HEK293 (cell line): ENCODE data around the gene HOXD12.

Experiments used
- CTCF ChIA-PET: fragments of 350-600 bp; formaldehyde crosslinking; extraction: SDS; loops from one replicate; lab custom pipeline; 2021; ENCODE audit warnings: antibody characterized with exemption; lab: Yijun Ruan, JAX
- POLR2A ChIA-PET: fragments of 300-600 bp; formaldehyde crosslinking; extraction: SDS; loops from one replicate; lab custom pipeline; 2020; ENCODE audit warnings: antibody characterized with exemption, inconsistent platforms; lab: Yijun Ruan, JAX
- H3K27ac ChIP-seq: fragments of 200-500 bp; sonication (Bioruptor generic); 2 replicates; pipeline ENCODE4 v1.5.1; 2014; ENCODE audit warnings: low read depth, low read length, control low read depth, inconsistent platforms; ENCODE audit errors: extremely low read depth
- H3K36me3 ChIP-seq, 2 experiments: fragments of 200-500 bp in 1 of 2; sonication (Bioruptor generic) in 1 of 2; 1 replicate in 1 of 2; 2 replicates in 1 of 2; pipeline ENCODE4 v1.5.1; 2014 to 2017; ENCODE audit warnings: inconsistent platforms in 2 of 2, low read length in 2 of 2; ENCODE audit not compliant: control insufficient read depth in 2 of 2, insufficient read depth in 1 of 2
- H3K4me1 ChIP-seq: fragments of 200-500 bp; sonication (Bioruptor generic); 2 replicates; pipeline ENCODE4 v1.5.1; 2014; ENCODE audit warnings: mild to moderate bottlenecking, low read length, inconsistent platforms; ENCODE audit not compliant: control insufficient read depth, insufficient read depth
- H3K4me3 ChIP-seq: 2 replicates; pipeline ENCODE4 v1.5.1; 2011; ENCODE audit warnings: low read depth, mild to moderate bottlenecking, control low read depth, low read length, moderate library complexity
- H3K9me3 ChIP-seq: fragments of 200-500 bp; sonication (Bioruptor generic); 2 replicates; pipeline ENCODE4 v1.5.1; 2014; ENCODE audit warnings: low read depth, low read length, inconsistent platforms; ENCODE audit not compliant: control insufficient read depth, insufficient read depth
- IKZF3 ChIP-seq: fragments of 450-650 bp; IDR thresholded peaks from 2 replicates; pipeline ENCODE4 v1.5.0; 2018; ENCODE audit warnings: missing biosample characterization, mild to moderate bottlenecking, missing genetic modification characterization, moderate library complexity
- KLF1 ChIP-seq: fragments of 450-650 bp; formaldehyde crosslinking; IDR thresholded peaks from 2 replicates; pipeline ENCODE4 v1.5.1; 2016; ENCODE audit warnings: missing biosample characterization, missing genetic modification characterization
- PRDM1 ChIP-seq: fragments of 450-650 bp; formaldehyde crosslinking; IDR thresholded peaks from 2 replicates; pipeline ENCODE4; 2016; ENCODE audit warnings: missing biosample characterization, missing genetic modification characterization
- ZEB2 ChIP-seq: fragments of 450-650 bp; formaldehyde crosslinking; IDR thresholded peaks from 2 replicates; pipeline ENCODE4 v1.5.1; 2016; ENCODE audit warnings: missing biosample characterization, missing genetic modification characterization
- ZFHX2 ChIP-seq: fragments of 450-650 bp; formaldehyde crosslinking; conservative IDR thresholded peaks from 2 replicates; pipeline ENCODE4 v1.5.1; 2016; ENCODE audit warnings: missing biosample characterization, missing genetic modification characterization
- ZNF174 ChIP-seq: fragments of 450-650 bp; formaldehyde crosslinking; IDR thresholded peaks from 2 replicates; pipeline ENCODE4 v1.5.0; 2017; ENCODE audit warnings: missing biosample characterization, mild to moderate bottlenecking, missing genetic modification characterization
- ZNF426 ChIP-seq: fragments of 450-650 bp; formaldehyde crosslinking; IDR thresholded peaks from 2 replicates; pipeline ENCODE4 v1.5.1; 2017; ENCODE audit warnings: missing biosample characterization, missing genetic modification characterization, mild to moderate bottlenecking, inconsistent platforms, moderate library complexity
- ZNF510 ChIP-seq: fragments of 450-650 bp; formaldehyde crosslinking; IDR thresholded peaks from 2 replicates; pipeline ENCODE4 v1.5.1; 2018; ENCODE audit warnings: mild to moderate bottlenecking, missing genetic modification characterization, missing biosample characterization; ENCODE audit not compliant: insufficient replicate concordance
- ZNF514 ChIP-seq: fragments of 450-650 bp; formaldehyde crosslinking; IDR thresholded peaks from 2 replicates; pipeline ENCODE4 v1.5.1; 2016; ENCODE audit warnings: missing biosample characterization, missing genetic modification characterization
- ZNF521 ChIP-seq: fragments of 450-650 bp; formaldehyde crosslinking; IDR thresholded peaks from 2 replicates; pipeline ENCODE4 v1.5.1; 2017; ENCODE audit warnings: missing biosample characterization, mild to moderate bottlenecking, missing genetic modification characterization
- ZNF660 ChIP-seq: fragments of 450-650 bp; IDR thresholded peaks from 2 replicates; pipeline ENCODE4 v1.5.1; 2018; ENCODE audit warnings: missing biosample characterization, mild to moderate bottlenecking, missing genetic modification characterization
- ZNF670 ChIP-seq: fragments of 450-650 bp; formaldehyde crosslinking; IDR thresholded peaks from 2 replicates; pipeline ENCODE4 v1.5.1; 2016; ENCODE audit warnings: missing biosample characterization, missing genetic modification characterization, low read depth
- ZNF777 ChIP-seq: fragments of 450-650 bp; formaldehyde crosslinking; IDR thresholded peaks from 2 replicates; pipeline ENCODE4 v1.5.1; 2017; ENCODE audit warnings: missing biosample characterization, missing genetic modification characterization, borderline replicate concordance
- ZNF837 ChIP-seq: fragments of 450-650 bp; formaldehyde crosslinking; IDR thresholded peaks from 2 replicates; pipeline ENCODE4 v1.5.1; 2016; ENCODE audit warnings: missing biosample characterization, missing genetic modification characterization
- TF ChIP-seq, protein P1 (sequence below): fragments of 450-650 bp; formaldehyde crosslinking; IDR thresholded peaks from 2 replicates; pipeline ENCODE4 v1.5.1; 2016; ENCODE audit warnings: missing biosample characterization, missing genetic modification characterization
- TF ChIP-seq, protein P2 (sequence below): fragments of 450-650 bp; formaldehyde crosslinking; IDR thresholded peaks from 2 replicates; pipeline ENCODE4 v1.5.1; 2016; ENCODE audit warnings: missing biosample characterization, missing genetic modification characterization
- TF ChIP-seq, protein P3 (sequence below): fragments of 450-650 bp; formaldehyde crosslinking; IDR thresholded peaks from 2 replicates; pipeline ENCODE4 v1.5.1; 2016; ENCODE audit warnings: missing biosample characterization, missing genetic modification characterization
- TF ChIP-seq, protein P4 (sequence below): fragments of 450-650 bp; formaldehyde crosslinking; IDR thresholded peaks from 2 replicates; pipeline ENCODE4 v1.5.1; 2016; ENCODE audit warnings: missing biosample characterization, missing genetic modification characterization, borderline replicate concordance
- TF ChIP-seq, protein P5 (sequence below): IDR thresholded peaks from 2 replicates; pipeline ENCODE4 v1.6.1; 2011; ENCODE audit warnings: mild to moderate bottlenecking, low read depth, low read length, borderline replicate concordance
- TF ChIP-seq, protein P6 (sequence below): fragments of 450-650 bp; formaldehyde crosslinking; IDR thresholded peaks from 2 replicates; pipeline ENCODE4 v1.5.1; 2017; ENCODE audit warnings: missing biosample characterization, missing genetic modification characterization
- TF ChIP-seq, protein P7 (sequence below): fragments of 450-650 bp; formaldehyde crosslinking; IDR thresholded peaks from 2 replicates; pipeline ENCODE4 v1.5.1; 2016; ENCODE audit warnings: missing biosample characterization, missing genetic modification characterization

HOXD12 gene

DNA sequence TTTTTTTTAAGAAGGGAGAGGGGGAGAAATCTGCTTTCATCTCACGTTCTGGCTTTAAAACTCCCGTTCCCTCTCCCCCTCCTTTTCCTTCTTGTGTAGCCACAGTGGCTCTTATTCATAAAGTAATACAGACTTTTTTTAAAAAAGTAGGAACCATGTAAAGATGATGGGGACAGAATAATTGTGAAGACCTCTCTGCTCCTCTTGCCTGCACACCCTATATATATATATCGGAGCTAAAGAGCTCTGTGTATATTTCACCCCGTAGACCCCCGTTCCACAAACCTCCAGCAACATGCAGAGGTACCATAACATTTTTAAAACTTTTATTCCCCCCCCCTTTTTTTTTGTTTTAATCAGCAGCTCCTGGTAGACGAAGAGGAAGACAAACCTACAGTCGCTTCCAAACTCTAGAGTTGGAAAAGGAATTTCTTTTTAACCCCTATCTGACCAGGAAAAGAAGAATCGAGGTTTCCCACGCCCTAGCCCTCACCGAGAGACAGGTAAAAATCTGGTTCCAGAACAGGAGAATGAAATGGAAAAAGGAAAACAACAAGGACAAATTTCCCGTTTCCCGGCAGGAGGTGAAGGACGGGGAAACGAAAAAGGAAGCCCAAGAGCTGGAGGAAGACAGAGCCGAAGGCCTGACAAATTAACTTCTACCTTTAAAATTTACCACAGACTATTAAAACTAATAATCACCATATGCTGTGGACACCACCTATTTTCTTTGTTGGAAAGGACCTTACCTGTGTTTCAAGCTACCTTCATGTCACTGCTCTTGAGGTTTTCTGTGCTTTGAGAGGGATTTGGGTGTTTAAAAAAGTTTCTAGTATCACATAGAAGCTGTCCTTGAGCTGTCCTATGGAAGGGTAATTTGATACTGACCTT lies 31.6 kb downstream of the HOXD12 start:
- Histone ChIP-seq H3K4me1 (peaks cover 13% of the 10 kb centered on the region; the same call in 1 of the 2 replicates), H3K36me3 (no peaks in the 10 kb centered on the region), H3K4me3 (peak overlapping the region; percentile 56), H3K9me3 (no peaks in the 10 kb centered on the region), H3K27ac (peak overlapping the region; percentile 98)
- ChIA-PET POLR2A (interaction anchor here (0.6 to 1.7 kb wide), 7 partner anchors 10 to 1017 kb away, joined by 3 to 6 read pairs (median 3); no protein-coding TSS in a partner anchor), CTCF (interaction anchor here (0.5 to 3.1 kb wide), 17 partner anchors 9 to 1114 kb away, joined by 3 to 19 read pairs (median 4); no protein-coding TSS in a partner anchor)
- TF ChIP-seq, protein P1, sequence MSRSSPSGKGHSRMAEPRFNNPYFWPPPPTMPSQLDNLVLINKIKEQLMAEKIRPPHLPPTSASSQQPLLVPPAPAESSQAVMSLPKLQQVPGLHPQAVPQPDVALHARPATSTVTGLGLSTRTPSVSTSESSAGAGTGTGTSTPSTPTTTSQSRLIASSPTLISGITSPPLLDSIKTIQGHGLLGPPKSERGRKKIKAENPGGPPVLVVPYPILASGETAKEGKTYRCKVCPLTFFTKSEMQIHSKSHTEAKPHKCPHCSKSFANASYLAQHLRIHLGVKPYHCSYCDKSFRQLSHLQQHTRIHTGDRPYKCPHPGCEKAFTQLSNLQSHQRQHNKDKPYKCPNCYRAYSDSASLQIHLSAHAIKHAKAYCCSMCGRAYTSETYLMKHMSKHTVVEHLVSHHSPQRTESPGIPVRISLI (tag by site-specific recombination), result 0 out of 2 replicates have a peak, but pooled peaks have one; percentile 31
- TF ChIP-seq ZEB2 (tag by site-specific recombination) (no peak), ZNF837 (tag by site-specific recombination) (no peak), ZNF510 (tag by site-specific recombination) (no peak), ZNF777 (tag by site-specific recombination) (no peak), PRDM1 (tag by site-specific recombination) (peak; percentile 66), KLF1 (tag by site-specific recombination) (no peak), ZNF426 (no peak), ZFHX2 (tag by site-specific recombination) (no peak), ZNF660 (no peak), ZNF514 (no peak), ZNF174 (tag by site-specific recombination) (no peak), ZNF521 (no peak), IKZF3 (tag by site-specific recombination) (peak; percentile 32; the same call in 1 of the 2 replicates), ZNF670 (tag by site-specific recombination) (no peak)
- TF ChIP-seq, protein P2, sequence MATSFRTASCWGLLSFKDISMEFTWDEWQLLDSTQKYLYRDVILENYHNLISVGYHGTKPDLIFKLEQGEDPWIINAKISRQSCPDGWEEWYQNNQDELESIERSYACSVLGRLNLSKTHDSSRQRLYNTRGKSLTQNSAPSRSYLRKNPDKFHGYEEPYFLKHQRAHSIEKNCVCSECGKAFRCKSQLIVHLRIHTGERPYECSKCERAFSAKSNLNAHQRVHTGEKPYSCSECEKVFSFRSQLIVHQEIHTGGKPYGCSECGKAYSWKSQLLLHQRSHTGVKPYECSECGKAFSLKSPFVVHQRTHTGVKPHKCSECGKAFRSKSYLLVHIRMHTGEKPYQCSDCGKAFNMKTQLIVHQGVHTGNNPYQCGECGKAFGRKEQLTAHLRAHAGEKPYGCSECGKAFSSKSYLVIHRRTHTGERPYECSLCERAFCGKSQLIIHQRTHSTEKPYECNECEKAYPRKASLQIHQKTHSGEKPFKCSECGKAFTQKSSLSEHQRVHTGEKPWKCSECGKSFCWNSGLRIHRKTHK (tag by site-specific recombination), result no peak
- TF ChIP-seq, protein P3, sequence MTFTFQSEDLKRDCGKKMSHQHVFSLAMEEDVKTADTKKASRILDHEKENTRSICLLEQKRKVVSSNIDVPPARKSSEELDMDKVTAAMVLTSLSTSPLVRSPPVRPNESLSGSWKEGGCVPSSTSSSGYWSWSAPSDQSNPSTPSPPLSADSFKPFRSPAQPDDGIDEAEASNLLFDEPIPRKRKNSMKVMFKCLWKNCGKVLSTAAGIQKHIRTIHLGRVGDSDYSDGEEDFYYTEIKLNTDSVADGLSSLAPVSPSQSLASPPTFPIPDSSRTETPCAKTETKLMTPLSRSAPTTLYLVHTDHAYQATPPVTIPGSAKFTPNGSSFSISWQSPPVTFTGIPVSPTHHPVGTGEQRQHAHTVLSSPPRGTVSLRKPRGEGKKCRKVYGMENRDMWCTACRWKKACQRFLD (tag by site-specific recombination), result no peak
- TF ChIP-seq, protein P4, sequence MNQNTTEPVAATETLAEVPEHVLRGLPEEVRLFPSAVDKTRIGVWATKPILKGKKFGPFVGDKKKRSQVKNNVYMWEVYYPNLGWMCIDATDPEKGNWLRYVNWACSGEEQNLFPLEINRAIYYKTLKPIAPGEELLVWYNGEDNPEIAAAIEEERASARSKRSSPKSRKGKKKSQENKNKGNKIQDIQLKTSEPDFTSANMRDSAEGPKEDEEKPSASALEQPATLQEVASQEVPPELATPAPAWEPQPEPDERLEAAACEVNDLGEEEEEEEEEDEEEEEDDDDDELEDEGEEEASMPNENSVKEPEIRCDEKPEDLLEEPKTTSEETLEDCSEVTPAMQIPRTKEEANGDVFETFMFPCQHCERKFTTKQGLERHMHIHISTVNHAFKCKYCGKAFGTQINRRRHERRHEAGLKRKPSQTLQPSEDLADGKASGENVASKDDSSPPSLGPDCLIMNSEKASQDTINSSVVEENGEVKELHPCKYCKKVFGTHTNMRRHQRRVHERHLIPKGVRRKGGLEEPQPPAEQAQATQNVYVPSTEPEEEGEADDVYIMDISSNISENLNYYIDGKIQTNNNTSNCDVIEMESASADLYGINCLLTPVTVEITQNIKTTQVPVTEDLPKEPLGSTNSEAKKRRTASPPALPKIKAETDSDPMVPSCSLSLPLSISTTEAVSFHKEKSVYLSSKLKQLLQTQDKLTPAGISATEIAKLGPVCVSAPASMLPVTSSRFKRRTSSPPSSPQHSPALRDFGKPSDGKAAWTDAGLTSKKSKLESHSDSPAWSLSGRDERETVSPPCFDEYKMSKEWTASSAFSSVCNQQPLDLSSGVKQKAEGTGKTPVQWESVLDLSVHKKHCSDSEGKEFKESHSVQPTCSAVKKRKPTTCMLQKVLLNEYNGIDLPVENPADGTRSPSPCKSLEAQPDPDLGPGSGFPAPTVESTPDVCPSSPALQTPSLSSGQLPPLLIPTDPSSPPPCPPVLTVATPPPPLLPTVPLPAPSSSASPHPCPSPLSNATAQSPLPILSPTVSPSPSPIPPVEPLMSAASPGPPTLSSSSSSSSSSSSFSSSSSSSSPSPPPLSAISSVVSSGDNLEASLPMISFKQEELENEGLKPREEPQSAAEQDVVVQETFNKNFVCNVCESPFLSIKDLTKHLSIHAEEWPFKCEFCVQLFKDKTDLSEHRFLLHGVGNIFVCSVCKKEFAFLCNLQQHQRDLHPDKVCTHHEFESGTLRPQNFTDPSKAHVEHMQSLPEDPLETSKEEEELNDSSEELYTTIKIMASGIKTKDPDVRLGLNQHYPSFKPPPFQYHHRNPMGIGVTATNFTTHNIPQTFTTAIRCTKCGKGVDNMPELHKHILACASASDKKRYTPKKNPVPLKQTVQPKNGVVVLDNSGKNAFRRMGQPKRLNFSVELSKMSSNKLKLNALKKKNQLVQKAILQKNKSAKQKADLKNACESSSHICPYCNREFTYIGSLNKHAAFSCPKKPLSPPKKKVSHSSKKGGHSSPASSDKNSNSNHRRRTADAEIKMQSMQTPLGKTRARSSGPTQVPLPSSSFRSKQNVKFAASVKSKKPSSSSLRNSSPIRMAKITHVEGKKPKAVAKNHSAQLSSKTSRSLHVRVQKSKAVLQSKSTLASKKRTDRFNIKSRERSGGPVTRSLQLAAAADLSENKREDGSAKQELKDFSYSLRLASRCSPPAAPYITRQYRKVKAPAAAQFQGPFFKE (tag by site-specific recombination), result no peak
- TF ChIP-seq, protein P5, sequence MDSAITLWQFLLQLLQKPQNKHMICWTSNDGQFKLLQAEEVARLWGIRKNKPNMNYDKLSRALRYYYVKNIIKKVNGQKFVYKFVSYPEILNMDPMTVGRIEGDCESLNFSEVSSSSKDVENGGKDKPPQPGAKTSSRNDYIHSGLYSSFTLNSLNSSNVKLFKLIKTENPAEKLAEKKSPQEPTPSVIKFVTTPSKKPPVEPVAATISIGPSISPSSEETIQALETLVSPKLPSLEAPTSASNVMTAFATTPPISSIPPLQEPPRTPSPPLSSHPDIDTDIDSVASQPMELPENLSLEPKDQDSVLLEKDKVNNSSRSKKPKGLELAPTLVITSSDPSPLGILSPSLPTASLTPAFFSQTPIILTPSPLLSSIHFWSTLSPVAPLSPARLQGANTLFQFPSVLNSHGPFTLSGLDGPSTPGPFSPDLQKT, result no peak
- TF ChIP-seq, protein P6, sequence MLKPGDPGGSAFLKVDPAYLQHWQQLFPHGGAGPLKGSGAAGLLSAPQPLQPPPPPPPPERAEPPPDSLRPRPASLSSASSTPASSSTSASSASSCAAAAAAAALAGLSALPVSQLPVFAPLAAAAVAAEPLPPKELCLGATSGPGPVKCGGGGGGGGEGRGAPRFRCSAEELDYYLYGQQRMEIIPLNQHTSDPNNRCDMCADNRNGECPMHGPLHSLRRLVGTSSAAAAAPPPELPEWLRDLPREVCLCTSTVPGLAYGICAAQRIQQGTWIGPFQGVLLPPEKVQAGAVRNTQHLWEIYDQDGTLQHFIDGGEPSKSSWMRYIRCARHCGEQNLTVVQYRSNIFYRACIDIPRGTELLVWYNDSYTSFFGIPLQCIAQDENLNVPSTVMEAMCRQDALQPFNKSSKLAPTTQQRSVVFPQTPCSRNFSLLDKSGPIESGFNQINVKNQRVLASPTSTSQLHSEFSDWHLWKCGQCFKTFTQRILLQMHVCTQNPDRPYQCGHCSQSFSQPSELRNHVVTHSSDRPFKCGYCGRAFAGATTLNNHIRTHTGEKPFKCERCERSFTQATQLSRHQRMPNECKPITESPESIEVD, result 0 out of 2 replicates have a peak, but pooled peaks have one; percentile 12
- TF ChIP-seq, protein P7, sequence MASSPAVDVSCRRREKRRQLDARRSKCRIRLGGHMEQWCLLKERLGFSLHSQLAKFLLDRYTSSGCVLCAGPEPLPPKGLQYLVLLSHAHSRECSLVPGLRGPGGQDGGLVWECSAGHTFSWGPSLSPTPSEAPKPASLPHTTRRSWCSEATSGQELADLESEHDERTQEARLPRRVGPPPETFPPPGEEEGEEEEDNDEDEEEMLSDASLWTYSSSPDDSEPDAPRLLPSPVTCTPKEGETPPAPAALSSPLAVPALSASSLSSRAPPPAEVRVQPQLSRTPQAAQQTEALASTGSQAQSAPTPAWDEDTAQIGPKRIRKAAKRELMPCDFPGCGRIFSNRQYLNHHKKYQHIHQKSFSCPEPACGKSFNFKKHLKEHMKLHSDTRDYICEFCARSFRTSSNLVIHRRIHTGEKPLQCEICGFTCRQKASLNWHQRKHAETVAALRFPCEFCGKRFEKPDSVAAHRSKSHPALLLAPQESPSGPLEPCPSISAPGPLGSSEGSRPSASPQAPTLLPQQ (tag by site-specific recombination), result no peak
